PFSK-1 (cell line): ENCODE data around the gene CRYGC.

Experiments used
- FOXP2 ChIP-seq: optimal IDR thresholded peaks from 2 replicates; pipeline ENCODE3; 2011; ENCODE audit warnings: borderline replicate concordance, control low read depth, inconsistent platforms; ENCODE audit not compliant: insufficient read depth; ENCODE audit errors: extremely low read length, extremely low read depth
- POLR2AphosphoS5 ChIP-seq: IDR thresholded peaks from 2 replicates; pipeline ENCODE4 v1.6.1; 2012; ENCODE audit warnings: low read depth, mild to moderate bottlenecking, control low read depth, low read length, moderate library complexity
- SIN3A ChIP-seq: IDR thresholded peaks from 2 replicates; pipeline ENCODE4 v1.6.1; 2012; ENCODE audit warnings: mild to moderate bottlenecking, low read length, moderate library complexity, borderline replicate concordance; ENCODE audit not compliant: insufficient read depth
- TAF1 ChIP-seq: IDR thresholded peaks from 2 replicates; pipeline ENCODE4 v1.6.1; 2012; ENCODE audit warnings: low read length, control low read depth, borderline replicate concordance; ENCODE audit not compliant: insufficient read depth
- TF ChIP-seq, protein P1 (sequence below), 2 experiments: IDR thresholded peaks; 2 replicates each; pipeline versions ENCODE4 v1.6.1 to v1.8.0; 2011 to 2012; ENCODE audit warnings: low read depth in 2 of 2, low read length in 2 of 2, control low read depth in 1 of 2, inconsistent platforms in 1 of 2, mild to moderate bottlenecking in 1 of 2, moderate library complexity in 1 of 2; ENCODE audit not compliant: insufficient read depth in 1 of 2

DNA sequence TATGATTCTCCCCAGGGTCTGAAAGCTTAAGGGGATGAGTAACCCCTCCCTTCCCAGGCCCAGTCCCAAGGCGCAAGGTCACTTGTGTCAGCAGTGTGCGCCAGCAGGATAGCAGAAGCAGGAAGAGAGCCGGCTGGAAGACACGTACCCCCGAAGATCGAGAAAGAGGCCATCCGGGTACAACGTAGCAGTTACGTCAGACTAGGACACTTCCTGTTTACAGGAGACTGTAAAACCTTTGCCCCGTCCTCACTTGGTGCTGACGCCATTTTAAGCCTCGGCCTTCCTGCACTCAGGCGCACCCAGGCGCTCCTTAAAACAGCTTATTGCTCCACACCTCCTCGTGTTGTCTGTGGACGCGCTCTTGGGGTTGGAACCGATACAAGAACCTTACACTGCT lies 9.8 kb upstream of the CRYGC start:
- TF ChIP-seq POLR2AphosphoS5 (no peak), SIN3A (no peak), TAF1 (no peak), FOXP2 (no peak)
- TF ChIP-seq, protein P1, sequence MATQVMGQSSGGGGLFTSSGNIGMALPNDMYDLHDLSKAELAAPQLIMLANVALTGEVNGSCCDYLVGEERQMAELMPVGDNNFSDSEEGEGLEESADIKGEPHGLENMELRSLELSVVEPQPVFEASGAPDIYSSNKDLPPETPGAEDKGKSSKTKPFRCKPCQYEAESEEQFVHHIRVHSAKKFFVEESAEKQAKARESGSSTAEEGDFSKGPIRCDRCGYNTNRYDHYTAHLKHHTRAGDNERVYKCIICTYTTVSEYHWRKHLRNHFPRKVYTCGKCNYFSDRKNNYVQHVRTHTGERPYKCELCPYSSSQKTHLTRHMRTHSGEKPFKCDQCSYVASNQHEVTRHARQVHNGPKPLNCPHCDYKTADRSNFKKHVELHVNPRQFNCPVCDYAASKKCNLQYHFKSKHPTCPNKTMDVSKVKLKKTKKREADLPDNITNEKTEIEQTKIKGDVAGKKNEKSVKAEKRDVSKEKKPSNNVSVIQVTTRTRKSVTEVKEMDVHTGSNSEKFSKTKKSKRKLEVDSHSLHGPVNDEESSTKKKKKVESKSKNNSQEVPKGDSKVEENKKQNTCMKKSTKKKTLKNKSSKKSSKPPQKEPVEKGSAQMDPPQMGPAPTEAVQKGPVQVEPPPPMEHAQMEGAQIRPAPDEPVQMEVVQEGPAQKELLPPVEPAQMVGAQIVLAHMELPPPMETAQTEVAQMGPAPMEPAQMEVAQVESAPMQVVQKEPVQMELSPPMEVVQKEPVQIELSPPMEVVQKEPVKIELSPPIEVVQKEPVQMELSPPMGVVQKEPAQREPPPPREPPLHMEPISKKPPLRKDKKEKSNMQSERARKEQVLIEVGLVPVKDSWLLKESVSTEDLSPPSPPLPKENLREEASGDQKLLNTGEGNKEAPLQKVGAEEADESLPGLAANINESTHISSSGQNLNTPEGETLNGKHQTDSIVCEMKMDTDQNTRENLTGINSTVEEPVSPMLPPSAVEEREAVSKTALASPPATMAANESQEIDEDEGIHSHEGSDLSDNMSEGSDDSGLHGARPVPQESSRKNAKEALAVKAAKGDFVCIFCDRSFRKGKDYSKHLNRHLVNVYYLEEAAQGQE (IDR thresholded peaks at IDR 0.05; ENCODE audit: insufficient read depth in 1 of 2, low read depth in 2 of 2, low read length in 2 of 2), result no peak
